Measurements from ENCODE around the gene PRAMEF11.
"Not testable (repeated sequence)": the region's sequence is repeated elsewhere in the genome, so short reads cannot be mapped to it uniquely, and the experiment has no call there.

The PRAMEF11 gene

DNA sequence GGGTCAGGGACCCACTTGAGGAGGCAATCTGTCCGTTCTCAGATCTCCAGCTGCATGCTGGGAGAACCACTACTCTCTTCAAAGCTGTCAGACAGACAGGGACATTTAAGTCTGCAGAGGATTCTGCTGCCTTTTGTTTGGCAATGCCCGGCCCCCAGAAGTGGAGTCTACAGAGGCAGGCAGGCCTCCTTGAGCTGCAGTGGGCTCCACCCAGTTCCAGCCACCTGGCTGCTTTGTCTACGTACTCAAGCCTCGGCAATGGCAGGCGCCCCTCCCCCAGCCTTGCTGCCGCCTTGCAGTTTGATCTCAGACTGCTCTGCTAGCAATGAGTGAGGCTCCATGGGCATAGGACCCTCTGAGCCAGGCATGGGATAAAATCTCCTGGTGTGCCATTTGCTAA, 12.1 kb downstream of the PRAMEF11 start:
- not testable (repeated sequence) for H3K27me3 ChIP-seq (ENCODE audit: control insufficient read depth, low read length); H3K36me3 ChIP-seq (ENCODE audit: control insufficient read depth, low read length); H3K4me1 ChIP-seq (ENCODE audit: control insufficient read depth, low read length); H3K79me2 ChIP-seq (ENCODE audit: control insufficient read depth, low read length); H3K9me2 ChIP-seq (replicated peaks; ENCODE audit: control insufficient read depth, low read length); H3K4me2 ChIP-seq (ENCODE audit: low read length); H3K27ac ChIP-seq (ENCODE audit: low read depth, low read length); H4K20me1 ChIP-seq (ENCODE audit: control insufficient read depth, insufficient read depth, low read depth, low read length); H3F3A ChIP-seq (ENCODE audit: control insufficient read depth, insufficient read depth); H3K9me3 ChIP-seq (ENCODE audit: control insufficient read depth, insufficient read depth, low read length); H3K4me3 ChIP-seq (ENCODE audit: low read length)

DNA sequence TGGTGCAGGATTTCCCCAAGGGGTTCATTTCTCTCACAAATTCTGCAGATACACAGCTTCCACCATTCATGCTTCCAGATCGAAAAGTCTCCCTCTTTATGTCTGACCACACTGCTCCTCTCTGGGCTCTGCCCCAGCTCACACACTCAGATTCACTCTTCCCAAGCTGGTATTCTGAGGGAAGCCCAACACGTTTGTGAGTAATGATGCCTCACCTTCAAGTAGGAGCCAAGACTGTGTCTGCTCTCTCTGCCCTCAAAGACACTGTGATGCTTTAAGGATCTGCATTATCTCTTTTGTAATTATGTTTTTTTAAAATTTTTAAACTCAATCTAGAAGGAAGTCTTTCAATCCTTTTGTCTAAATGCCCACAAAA, 19.8 kb downstream of the PRAMEF11 start:
- Histone ChIP-seq H3K79me2 (ENCODE audit: control insufficient read depth, low read length) (no peaks in the 10 kb centered on the region), H3K36me3 (ENCODE audit: control insufficient read depth, low read length) (no peaks in the 10 kb centered on the region), H3K9me2 (replicated peaks; ENCODE audit: control insufficient read depth, low read length) (no peaks in the 10 kb centered on the region), H3F3A (ENCODE audit: control insufficient read depth, insufficient read depth) (no peaks in the 10 kb centered on the region), H3K4me2 (ENCODE audit: low read length) (no peak overlapping the region), H3K27ac (ENCODE audit: low read depth, low read length) (no peak overlapping the region), H3K9me3 (ENCODE audit: control insufficient read depth, insufficient read depth, low read length) (no peaks in the 10 kb centered on the region), H3K4me3 (ENCODE audit: low read length) (no peak overlapping the region), H3K4me1 (ENCODE audit: control insufficient read depth, low read length) (no peaks in the 10 kb centered on the region), H4K20me1 (ENCODE audit: control insufficient read depth, insufficient read depth, low read depth, low read length) (no peaks in the 10 kb centered on the region), H3K27me3 (ENCODE audit: control insufficient read depth, low read length) (no peaks in the 10 kb centered on the region)
- TF ChIP-seq, protein P1, sequence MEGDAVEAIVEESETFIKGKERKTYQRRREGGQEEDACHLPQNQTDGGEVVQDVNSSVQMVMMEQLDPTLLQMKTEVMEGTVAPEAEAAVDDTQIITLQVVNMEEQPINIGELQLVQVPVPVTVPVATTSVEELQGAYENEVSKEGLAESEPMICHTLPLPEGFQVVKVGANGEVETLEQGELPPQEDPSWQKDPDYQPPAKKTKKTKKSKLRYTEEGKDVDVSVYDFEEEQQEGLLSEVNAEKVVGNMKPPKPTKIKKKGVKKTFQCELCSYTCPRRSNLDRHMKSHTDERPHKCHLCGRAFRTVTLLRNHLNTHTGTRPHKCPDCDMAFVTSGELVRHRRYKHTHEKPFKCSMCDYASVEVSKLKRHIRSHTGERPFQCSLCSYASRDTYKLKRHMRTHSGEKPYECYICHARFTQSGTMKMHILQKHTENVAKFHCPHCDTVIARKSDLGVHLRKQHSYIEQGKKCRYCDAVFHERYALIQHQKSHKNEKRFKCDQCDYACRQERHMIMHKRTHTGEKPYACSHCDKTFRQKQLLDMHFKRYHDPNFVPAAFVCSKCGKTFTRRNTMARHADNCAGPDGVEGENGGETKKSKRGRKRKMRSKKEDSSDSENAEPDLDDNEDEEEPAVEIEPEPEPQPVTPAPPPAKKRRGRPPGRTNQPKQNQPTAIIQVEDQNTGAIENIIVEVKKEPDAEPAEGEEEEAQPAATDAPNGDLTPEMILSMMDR (IDR thresholded peaks at IDR 0.05; ENCODE audit: low read depth, low read length, poor library complexity, severe bottlenecking): no peak
- no peak for TF ChIP-seq EZH2phosphoT487 (IDR thresholded peaks at IDR 0.05; ENCODE audit: borderline replicate concordance, low read length)

DNA sequence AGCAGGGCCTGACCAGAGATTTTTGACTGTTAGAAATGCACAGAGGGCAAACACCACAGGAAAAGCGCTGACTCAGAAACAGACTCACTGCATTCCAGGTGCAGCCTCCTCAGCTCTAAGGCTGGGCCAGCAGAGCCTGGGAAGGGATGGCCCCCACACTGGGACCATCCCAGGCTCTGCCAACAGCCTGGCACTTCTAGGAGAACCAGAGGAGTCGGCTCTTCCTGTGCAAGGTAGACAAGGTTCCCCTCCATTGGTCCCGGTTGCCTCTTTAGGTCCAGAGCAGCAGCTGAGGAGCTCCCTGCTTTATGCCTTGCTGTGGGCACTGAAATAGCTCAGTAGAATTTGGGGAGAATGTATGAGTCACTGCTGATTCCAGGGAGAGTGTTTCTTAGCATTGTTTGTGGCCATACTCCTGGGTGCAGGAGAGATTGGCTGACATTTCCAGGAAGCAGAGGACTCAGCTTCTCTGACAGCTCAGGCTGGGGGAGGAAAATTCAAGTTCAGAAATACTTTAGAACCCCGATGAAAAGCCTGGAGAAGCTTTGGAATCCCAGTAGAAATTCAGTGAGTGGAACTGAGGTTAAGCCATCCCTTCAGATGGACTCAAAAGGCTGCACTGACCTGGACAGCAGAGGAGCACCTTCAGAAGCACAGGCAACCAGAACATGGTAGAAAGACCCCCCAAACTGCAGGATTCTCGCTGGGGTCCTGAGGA, 20.4 kb downstream of the PRAMEF11 start:
- Histone ChIP-seq H3K9me3 (ENCODE audit: control insufficient read depth, insufficient read depth, low read length) (no peaks in the 10 kb centered on the region), H4K20me1 (ENCODE audit: control insufficient read depth, insufficient read depth, low read depth, low read length) (no peaks in the 10 kb centered on the region), H3K27ac (ENCODE audit: low read depth, low read length) (no peak overlapping the region), H3K4me2 (ENCODE audit: low read length) (no peak overlapping the region), H3K4me3 (ENCODE audit: low read length) (no peak overlapping the region), H3F3A (ENCODE audit: control insufficient read depth, insufficient read depth) (no peaks in the 10 kb centered on the region), H3K79me2 (ENCODE audit: control insufficient read depth, low read length) (no peaks in the 10 kb centered on the region), H3K4me1 (ENCODE audit: control insufficient read depth, low read length) (no peaks in the 10 kb centered on the region), H3K36me3 (ENCODE audit: control insufficient read depth, low read length) (no peaks in the 10 kb centered on the region), H3K27me3 (ENCODE audit: control insufficient read depth, low read length) (no peaks in the 10 kb centered on the region), H3K9me2 (replicated peaks; ENCODE audit: control insufficient read depth, low read length) (no peaks in the 10 kb centered on the region)
- TF ChIP-seq, protein P1 (IDR thresholded peaks at IDR 0.05; ENCODE audit: low read depth, low read length, poor library complexity, severe bottlenecking): no peak

DNA sequence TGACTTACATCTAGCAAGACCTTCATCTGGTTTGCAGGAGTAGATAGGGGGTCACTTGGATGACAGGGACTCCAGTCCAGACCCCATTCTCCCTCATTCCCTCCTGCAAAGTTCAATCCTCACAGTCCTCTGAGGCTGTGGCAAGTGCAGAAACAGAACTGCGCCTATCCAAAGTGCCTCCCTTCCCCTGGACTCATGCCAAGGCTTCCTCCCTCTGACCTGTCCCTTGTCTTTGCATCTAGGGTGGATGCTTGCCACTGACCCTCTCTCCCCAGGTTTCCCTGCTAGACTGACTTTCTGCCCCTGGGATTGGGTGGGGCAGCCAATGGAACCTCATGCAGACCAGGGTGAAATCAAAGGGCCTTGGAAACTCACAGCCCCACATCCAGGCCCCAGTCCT, 21.3 kb downstream of the PRAMEF11 start:
- no peaks in the 10 kb centered on the region for H3K36me3 ChIP-seq (ENCODE audit: control insufficient read depth, low read length)
- no peaks in the 10 kb centered on the region for H3K4me1 ChIP-seq (ENCODE audit: control insufficient read depth, low read length)
- H3F3A ChIP-seq (ENCODE audit: control insufficient read depth, insufficient read depth): no peaks in the 10 kb centered on the region
- no peaks in the 10 kb centered on the region for H3K27me3 ChIP-seq (ENCODE audit: control insufficient read depth, low read length)
- TF ChIP-seq, protein P1 (IDR thresholded peaks at IDR 0.05; ENCODE audit: low read depth, low read length, poor library complexity, severe bottlenecking): no peak
- no peak for TF ChIP-seq EZH2phosphoT487 (IDR thresholded peaks at IDR 0.05; ENCODE audit: borderline replicate concordance, low read length)
- H3K4me2 ChIP-seq (ENCODE audit: low read length): no peak overlapping the region
- H3K9me3 ChIP-seq (ENCODE audit: control insufficient read depth, insufficient read depth, low read length): no peaks in the 10 kb centered on the region
- H3K79me2 ChIP-seq (ENCODE audit: control insufficient read depth, low read length): no peaks in the 10 kb centered on the region
- H3K4me3 ChIP-seq (ENCODE audit: low read length): no peak overlapping the region
- H3K9me2 ChIP-seq (replicated peaks; ENCODE audit: control insufficient read depth, low read length): no peaks in the 10 kb centered on the region
- no peak overlapping the region for H3K27ac ChIP-seq (ENCODE audit: low read depth, low read length)
- H4K20me1 ChIP-seq (ENCODE audit: control insufficient read depth, insufficient read depth, low read depth, low read length): no peaks in the 10 kb centered on the region

Measured in DOHH2 (cell line).